K562 (cell line): ENCODE measurements around the gene SLC26A1. TPM values are rescaled to one million over a fixed set of nuclear protein-coding genes. Genes with fewer than 3 reads are reported as not detected.

Source experiments
- MGA ChIP-seq: fragments of 450-650 bp; IDR thresholded peaks from 2 replicates; pipeline ENCODE4 v1.6.1; 2016; ENCODE audit warnings: mild to moderate bottlenecking, moderate library complexity
- NR2C2 ChIP-seq, 2 experiments: fragments of 200-800 bp in 1 of 2; sonication (Bioruptor generic) in 1 of 2; sonication (generic) in 1 of 2; formaldehyde crosslinking in 1 of 2; IDR thresholded peaks; 2 replicates each; pipeline versions ENCODE4 v1.6.1 to v1.8.0; 2016 to 2022; ENCODE audit warnings: mild to moderate bottlenecking in 1 of 2, missing compliant biosample characterization in 1 of 2, missing genetic modification characterization in 1 of 2, missing genetic modification reagents in 1 of 2
- RERE ChIP-seq: sonication (generic); formaldehyde crosslinking; IDR thresholded peaks from 2 replicates; pipeline ENCODE4 v1.8.0; 2023; ENCODE audit warnings: missing genetic modification reagents, mild to moderate bottlenecking, borderline replicate concordance
- ZBTB26 ChIP-seq: fragments of 450-650 bp; formaldehyde crosslinking; IDR thresholded peaks from 2 replicates; pipeline ENCODE4 v1.4.0; 2022; ENCODE audit warnings: missing genetic modification characterization
- ZBTB34 ChIP-seq: fragments of 250-450 bp; sonication (Bioruptor Pico); IDR thresholded peaks from 2 replicates; pipeline ENCODE4 v1.8.0; 2021; ENCODE audit warnings: mild to moderate bottlenecking, moderate library complexity
- polyA plus RNA-seq, 8 experiments: library from polyadenylated mRNA; depleted of rRNA in 4 of 8; stranded (reverse) in 5 of 8; unstranded in 3 of 8; fragments of >200 nt; fragmentation: Nextera tagmentation in 2 of 8; fragmentation: Illumina TruSeq in 1 of 8; extraction: Ambion mirVana in 2 of 8; extraction: Trizol in 1 of 8; gene quantifications; 2 replicates each; pipeline versions ENCODE4 v1.2.1 to v1.2.3, GENCODE V29; 2011 to 2014; ENCODE audit warnings: inconsistent platforms in 1 of 8, missing spikeins in 1 of 8
- total RNA-seq, 7 experiments: library from RNA; depleted of rRNA in 6 of 7; stranded (reverse); fragments of >200 nt in 6 of 7; fragmentation: Illumina TruSeq in 2 of 7; extraction: Trizol in 2 of 7; gene quantifications; 2 replicates each; pipeline versions ENCODE4 v1.2.1 to v1.2.3, GENCODE V29; 2011 to 2021; ENCODE audit warnings: low replicate concordance in 1 of 7

Gene SLC26A1
- total and polyA plus RNA-seq, 9 of the 15 experiments (the other 6 are each of a cell fraction or from before 2014, with no cell fraction given), result 0.11 to 4.2 (median 0.95) TPM

GRCh38 chr4:997375-998071 is 4.3 kb upstream of the SLC26A1 start (continued):
- TF ChIP-seq ZBTB26 (CRISPR knock-in tag), result no peak
- no peak for TF ChIP-seq NR2C2 (CRISPR knock-in tag; IDR thresholded peaks at IDR 0.05)
- peak; percentile 26; the same call in 1 of the 2 replicates for TF ChIP-seq NR2C2 (tag; IDR thresholded peaks at IDR 0.05)
- TF ChIP-seq ZBTB34, result no peak
- 0 out of 2 replicates have a peak, but pooled peaks have one; percentile 45 for TF ChIP-seq RERE (CRISPR knock-in tag)
- TF ChIP-seq MGA, result peak; percentile 11; the same call in 1 of the 2 replicates
